WTC11 (cell line): ENCODE data around the gene OSBP2.

Experiments
- CREB1 ChIP-seq: sonication (generic); formaldehyde crosslinking; IDR thresholded peaks from 2 replicates; pipeline ENCODE4 v1.8.0; 2023; ENCODE audit warnings: mild to moderate bottlenecking, missing genetic modification reagents
- FOXK1 ChIP-seq: sonication (generic); formaldehyde crosslinking; IDR thresholded peaks from 2 replicates; pipeline ENCODE4 v1.8.0; 2022; ENCODE audit warnings: mild to moderate bottlenecking, moderate library complexity, missing genetic modification reagents
- FOXP1 ChIP-seq: sonication (generic); formaldehyde crosslinking; IDR thresholded peaks from 2 replicates; pipeline ENCODE4 v1.8.0; 2022; ENCODE audit warnings: missing genetic modification reagents, mild to moderate bottlenecking, moderate library complexity, borderline replicate concordance
- GTF2I ChIP-seq: fragments of 250-450 bp; sonication (Bioruptor Pico); conservative IDR thresholded peaks from 2 replicates; pipeline ENCODE4 v1.4.0; 2021; ENCODE audit warnings: mild to moderate bottlenecking
- JUN ChIP-seq: sonication (generic); formaldehyde crosslinking; IDR thresholded peaks from 2 replicates; pipeline ENCODE4 v1.8.0; 2023; ENCODE audit warnings: mild to moderate bottlenecking, missing genetic modification reagents
- NR3C1 ChIP-seq: sonication (generic); formaldehyde crosslinking; conservative IDR thresholded peaks from 2 replicates; pipeline ENCODE4 v1.8.1; 2023; ENCODE audit warnings: low read depth, mild to moderate bottlenecking, missing genetic modification reagents
- TCF7 ChIP-seq: sonication (generic); formaldehyde crosslinking; IDR thresholded peaks from 2 replicates; pipeline ENCODE4 v1.8.0; 2022; ENCODE audit warnings: mild to moderate bottlenecking, low read depth, missing genetic modification reagents, moderate library complexity
- TF ChIP-seq, protein P1 (sequence below): fragments of 200-600 bp; IDR thresholded peaks from 2 replicates; pipeline ENCODE4 v1.8.0; 2022; ENCODE audit warnings: antibody characterized with exemption
- TF ChIP-seq, protein P2 (sequence below): sonication (generic); formaldehyde crosslinking; IDR thresholded peaks from 2 replicates; pipeline ENCODE4 v1.8.1; 2023; ENCODE audit warnings: mild to moderate bottlenecking, missing genetic modification reagents, moderate library complexity
- TF ChIP-seq, protein P3 (sequence below): sonication (generic); formaldehyde crosslinking; IDR thresholded peaks from 2 replicates; pipeline ENCODE4 v1.8.0; 2022; ENCODE audit warnings: missing genetic modification reagents
- TF ChIP-seq, protein P4 (sequence below): sonication (generic); formaldehyde crosslinking; IDR thresholded peaks from 2 replicates; pipeline ENCODE4 v1.8.1; 2023; ENCODE audit warnings: mild to moderate bottlenecking, missing genetic modification reagents, borderline replicate concordance
- TF ChIP-seq, protein P5 (sequence below): sonication (generic); formaldehyde crosslinking; IDR thresholded peaks from 2 replicates; pipeline ENCODE4 v1.8.1; 2023; ENCODE audit warnings: mild to moderate bottlenecking, moderate library complexity, missing genetic modification reagents
- TF ChIP-seq, protein P6 (sequence below): sonication (generic); formaldehyde crosslinking; conservative IDR thresholded peaks from 2 replicates; pipeline ENCODE4 v1.8.1; 2022; ENCODE audit warnings: mild to moderate bottlenecking, missing genetic modification reagents

DNA sequence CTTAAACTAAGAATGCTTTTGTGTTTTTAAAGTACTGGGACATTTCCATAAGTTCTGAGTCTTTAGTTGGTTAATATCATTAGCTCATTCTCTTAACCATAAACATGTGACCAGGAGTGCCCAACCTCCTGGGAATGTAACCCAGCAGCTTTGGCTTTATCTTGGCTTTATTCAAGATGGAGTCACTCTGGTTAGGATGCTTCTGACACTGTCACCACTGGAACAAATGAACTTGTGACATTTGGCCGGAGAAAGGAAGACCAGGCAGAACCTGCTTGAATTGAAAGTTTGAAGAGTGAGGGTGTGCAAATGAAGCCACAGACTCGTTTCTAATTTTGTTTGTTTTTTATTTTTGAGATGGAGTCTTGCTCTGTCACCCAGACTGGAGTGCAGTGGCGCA is 54.6 kb downstream of the OSBP2 start:
- TF ChIP-seq FOXK1 (CRISPR knock-in tag), result no peak
- TF ChIP-seq, protein P1, sequence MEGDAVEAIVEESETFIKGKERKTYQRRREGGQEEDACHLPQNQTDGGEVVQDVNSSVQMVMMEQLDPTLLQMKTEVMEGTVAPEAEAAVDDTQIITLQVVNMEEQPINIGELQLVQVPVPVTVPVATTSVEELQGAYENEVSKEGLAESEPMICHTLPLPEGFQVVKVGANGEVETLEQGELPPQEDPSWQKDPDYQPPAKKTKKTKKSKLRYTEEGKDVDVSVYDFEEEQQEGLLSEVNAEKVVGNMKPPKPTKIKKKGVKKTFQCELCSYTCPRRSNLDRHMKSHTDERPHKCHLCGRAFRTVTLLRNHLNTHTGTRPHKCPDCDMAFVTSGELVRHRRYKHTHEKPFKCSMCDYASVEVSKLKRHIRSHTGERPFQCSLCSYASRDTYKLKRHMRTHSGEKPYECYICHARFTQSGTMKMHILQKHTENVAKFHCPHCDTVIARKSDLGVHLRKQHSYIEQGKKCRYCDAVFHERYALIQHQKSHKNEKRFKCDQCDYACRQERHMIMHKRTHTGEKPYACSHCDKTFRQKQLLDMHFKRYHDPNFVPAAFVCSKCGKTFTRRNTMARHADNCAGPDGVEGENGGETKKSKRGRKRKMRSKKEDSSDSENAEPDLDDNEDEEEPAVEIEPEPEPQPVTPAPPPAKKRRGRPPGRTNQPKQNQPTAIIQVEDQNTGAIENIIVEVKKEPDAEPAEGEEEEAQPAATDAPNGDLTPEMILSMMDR, result no peak
- TF ChIP-seq, protein P2, sequence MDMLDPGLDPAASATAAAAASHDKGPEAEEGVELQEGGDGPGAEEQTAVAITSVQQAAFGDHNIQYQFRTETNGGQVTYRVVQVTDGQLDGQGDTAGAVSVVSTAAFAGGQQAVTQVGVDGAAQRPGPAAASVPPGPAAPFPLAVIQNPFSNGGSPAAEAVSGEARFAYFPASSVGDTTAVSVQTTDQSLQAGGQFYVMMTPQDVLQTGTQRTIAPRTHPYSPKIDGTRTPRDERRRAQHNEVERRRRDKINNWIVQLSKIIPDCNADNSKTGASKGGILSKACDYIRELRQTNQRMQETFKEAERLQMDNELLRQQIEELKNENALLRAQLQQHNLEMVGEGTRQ (CRISPR knock-in tag), result no peak
- no peak for TF ChIP-seq GTF2I
- TF ChIP-seq, protein P3, sequence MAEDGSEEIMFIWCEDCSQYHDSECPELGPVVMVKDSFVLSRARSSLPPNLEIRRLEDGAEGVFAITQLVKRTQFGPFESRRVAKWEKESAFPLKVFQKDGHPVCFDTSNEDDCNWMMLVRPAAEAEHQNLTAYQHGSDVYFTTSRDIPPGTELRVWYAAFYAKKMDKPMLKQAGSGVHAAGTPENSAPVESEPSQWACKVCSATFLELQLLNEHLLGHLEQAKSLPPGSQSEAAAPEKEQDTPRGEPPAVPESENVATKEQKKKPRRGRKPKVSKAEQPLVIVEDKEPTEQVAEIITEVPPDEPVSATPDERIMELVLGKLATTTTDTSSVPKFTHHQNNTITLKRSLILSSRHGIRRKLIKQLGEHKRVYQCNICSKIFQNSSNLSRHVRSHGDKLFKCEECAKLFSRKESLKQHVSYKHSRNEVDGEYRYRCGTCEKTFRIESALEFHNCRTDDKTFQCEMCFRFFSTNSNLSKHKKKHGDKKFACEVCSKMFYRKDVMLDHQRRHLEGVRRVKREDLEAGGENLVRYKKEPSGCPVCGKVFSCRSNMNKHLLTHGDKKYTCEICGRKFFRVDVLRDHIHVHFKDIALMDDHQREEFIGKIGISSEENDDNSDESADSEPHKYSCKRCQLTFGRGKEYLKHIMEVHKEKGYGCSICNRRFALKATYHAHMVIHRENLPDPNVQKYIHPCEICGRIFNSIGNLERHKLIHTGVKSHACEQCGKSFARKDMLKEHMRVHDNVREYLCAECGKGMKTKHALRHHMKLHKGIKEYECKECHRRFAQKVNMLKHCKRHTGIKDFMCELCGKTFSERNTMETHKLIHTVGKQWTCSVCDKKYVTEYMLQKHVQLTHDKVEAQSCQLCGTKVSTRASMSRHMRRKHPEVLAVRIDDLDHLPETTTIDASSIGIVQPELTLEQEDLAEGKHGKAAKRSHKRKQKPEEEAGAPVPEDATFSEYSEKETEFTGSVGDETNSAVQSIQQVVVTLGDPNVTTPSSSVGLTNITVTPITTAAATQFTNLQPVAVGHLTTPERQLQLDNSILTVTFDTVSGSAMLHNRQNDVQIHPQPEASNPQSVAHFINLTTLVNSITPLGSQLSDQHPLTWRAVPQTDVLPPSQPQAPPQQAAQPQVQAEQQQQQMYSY (CRISPR knock-in tag), result no peak
- no peak for TF ChIP-seq FOXP1 (CRISPR knock-in tag)
- TF ChIP-seq NR3C1 (CRISPR knock-in tag), result no peak
- TF ChIP-seq TCF7 (CRISPR knock-in tag), result no peak
- TF ChIP-seq, protein P4, sequence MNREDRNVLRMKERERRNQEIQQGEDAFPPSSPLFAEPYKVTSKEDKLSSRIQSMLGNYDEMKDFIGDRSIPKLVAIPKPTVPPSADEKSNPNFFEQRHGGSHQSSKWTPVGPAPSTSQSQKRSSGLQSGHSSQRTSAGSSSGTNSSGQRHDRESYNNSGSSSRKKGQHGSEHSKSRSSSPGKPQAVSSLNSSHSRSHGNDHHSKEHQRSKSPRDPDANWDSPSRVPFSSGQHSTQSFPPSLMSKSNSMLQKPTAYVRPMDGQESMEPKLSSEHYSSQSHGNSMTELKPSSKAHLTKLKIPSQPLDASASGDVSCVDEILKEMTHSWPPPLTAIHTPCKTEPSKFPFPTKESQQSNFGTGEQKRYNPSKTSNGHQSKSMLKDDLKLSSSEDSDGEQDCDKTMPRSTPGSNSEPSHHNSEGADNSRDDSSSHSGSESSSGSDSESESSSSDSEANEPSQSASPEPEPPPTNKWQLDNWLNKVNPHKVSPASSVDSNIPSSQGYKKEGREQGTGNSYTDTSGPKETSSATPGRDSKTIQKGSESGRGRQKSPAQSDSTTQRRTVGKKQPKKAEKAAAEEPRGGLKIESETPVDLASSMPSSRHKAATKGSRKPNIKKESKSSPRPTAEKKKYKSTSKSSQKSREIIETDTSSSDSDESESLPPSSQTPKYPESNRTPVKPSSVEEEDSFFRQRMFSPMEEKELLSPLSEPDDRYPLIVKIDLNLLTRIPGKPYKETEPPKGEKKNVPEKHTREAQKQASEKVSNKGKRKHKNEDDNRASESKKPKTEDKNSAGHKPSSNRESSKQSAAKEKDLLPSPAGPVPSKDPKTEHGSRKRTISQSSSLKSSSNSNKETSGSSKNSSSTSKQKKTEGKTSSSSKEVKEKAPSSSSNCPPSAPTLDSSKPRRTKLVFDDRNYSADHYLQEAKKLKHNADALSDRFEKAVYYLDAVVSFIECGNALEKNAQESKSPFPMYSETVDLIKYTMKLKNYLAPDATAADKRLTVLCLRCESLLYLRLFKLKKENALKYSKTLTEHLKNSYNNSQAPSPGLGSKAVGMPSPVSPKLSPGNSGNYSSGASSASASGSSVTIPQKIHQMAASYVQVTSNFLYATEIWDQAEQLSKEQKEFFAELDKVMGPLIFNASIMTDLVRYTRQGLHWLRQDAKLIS (CRISPR knock-in tag), result no peak
- TF ChIP-seq, protein P5, sequence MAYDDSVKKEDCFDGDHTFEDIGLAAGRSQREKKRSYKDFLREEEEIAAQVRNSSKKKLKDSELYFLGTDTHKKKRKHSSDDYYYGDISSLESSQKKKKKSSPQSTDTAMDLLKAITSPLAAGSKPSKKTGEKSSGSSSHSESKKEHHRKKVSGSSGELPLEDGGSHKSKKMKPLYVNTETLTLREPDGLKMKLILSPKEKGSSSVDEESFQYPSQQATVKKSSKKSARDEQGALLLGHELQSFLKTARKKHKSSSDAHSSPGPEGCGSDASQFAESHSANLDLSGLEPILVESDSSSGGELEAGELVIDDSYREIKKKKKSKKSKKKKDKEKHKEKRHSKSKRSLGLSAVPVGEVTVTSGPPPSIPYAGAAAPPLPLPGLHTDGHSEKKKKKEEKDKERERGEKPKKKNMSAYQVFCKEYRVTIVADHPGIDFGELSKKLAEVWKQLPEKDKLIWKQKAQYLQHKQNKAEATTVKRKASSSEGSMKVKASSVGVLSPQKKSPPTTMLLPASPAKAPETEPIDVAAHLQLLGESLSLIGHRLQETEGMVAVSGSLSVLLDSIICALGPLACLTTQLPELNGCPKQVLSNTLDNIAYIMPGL (CRISPR knock-in tag), result no peak
- TF ChIP-seq, protein P6, sequence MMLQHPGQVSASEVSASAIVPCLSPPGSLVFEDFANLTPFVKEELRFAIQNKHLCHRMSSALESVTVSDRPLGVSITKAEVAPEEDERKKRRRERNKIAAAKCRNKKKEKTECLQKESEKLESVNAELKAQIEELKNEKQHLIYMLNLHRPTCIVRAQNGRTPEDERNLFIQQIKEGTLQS, result no peak
- no peak for TF ChIP-seq CREB1 (CRISPR knock-in tag)
- TF ChIP-seq JUN (CRISPR knock-in tag), result no peak
